T-helper 2 cell (primary cell): ENCODE data around the gene NAT10.
"Not testable (repeated sequence)": the region's sequence is repeated elsewhere in the genome, so short reads cannot be mapped to it uniquely, and the experiment has no call there.

Source experiments
- DNase-seq, 5 experiments: peaks; one replicate each; pipeline versions ENCODE4 v3.0.0 to v3.0.0-alpha.2; 2012 to 2022

NAT10 gene

GRCh38 chr11:34169686-34170085 lies 64.3 kb downstream of the NAT10 start:
- DNase-seq: no peak

GRCh38 chr11:34173050-34173449 lies 67.6 kb downstream of the NAT10 start:
- DNase-seq: no peak

GRCh38 chr11:34174412-34175041 lies 69.1 kb downstream of the NAT10 start:
- DNase-seq: peak; percentile 52 to 71 (median 64)

- DNase-seq: peak in 1 of 5 experiments; percentile 12
Measured at GRCh38 chr11:34175284-34176019, 70.0 kb downstream of the NAT10 start.

GRCh38 chr11:34176751-34177209 lies 71.4 kb downstream of the NAT10 start:
- no peak for DNase-seq

GRCh38 chr11:34178209-34178821 lies 72.9 kb downstream of the NAT10 start:
- DNase-seq: no peak

GRCh38 chr11:34179026-34179675 lies 73.7 kb downstream of the NAT10 start:
- no peak for DNase-seq

- DNase-seq: no peak
Measured at GRCh38 chr11:34180040-34180813, 74.8 kb downstream of the NAT10 start.

GRCh38 chr11:34180814-34181165 lies 75.4 kb downstream of the NAT10 start:
- not testable (repeated sequence) for DNase-seq

- DNase-seq: no peak
Measured at GRCh38 chr11:34181251-34181650, 75.8 kb downstream of the NAT10 start.

GRCh38 chr11:34181856-34182405 lies 76.5 kb downstream of the NAT10 start:
- DNase-seq: no peak

- DNase-seq: no peak
Measured at GRCh38 chr11:34182425-34182824, 77.0 kb downstream of the NAT10 start.

GRCh38 chr11:34182921-34183685 lies 77.7 kb downstream of the NAT10 start:
- DNase-seq: no peak

- DNase-seq: no peak
Measured at GRCh38 chr11:34183848-34184391, 78.5 kb downstream of the NAT10 start.

GRCh38 chr11:34184505-34185015 lies 79.1 kb downstream of the NAT10 start:
- DNase-seq: no peak

- DNase-seq: no peak
Measured at GRCh38 chr11:34185926-34186841, 80.8 kb downstream of the NAT10 start.

GRCh38 chr11:34188181-34188580 lies 82.8 kb downstream of the NAT10 start:
- no peak for DNase-seq

- DNase-seq: no peak
Measured at GRCh38 chr11:34189191-34189590, 83.8 kb downstream of the NAT10 start.

GRCh38 chr11:34190192-34191139 lies 85.0 kb downstream of the NAT10 start:
- no peak for DNase-seq
